Uterus (tissue), 4 donors: ENCODE measurements around the gene LSR. TPM values are rescaled to one million over a fixed set of nuclear protein-coding genes. Genes with fewer than 3 reads are reported as not detected.

Source experiments
- DNase-seq, 2 donors: peaks; one replicate each; pipeline ENCODE4 v3.0.0-alpha.2; 2019 to 2020
- H3K27ac ChIP-seq, 2 donors: fragments of 200-600 bp; sonication (generic); 1 replicate in 1 of 2; 2 replicates in 1 of 2; pipeline ENCODE4 v1.5.1; 2016 to 2018
- H3K27me3 ChIP-seq, 2 donors: fragments of 200-600 bp; sonication (generic); one replicate each; pipeline ENCODE4 v1.5.1; 2018 to 2019; ENCODE audit warnings: control low read depth in 1 of 2
- H3K36me3 ChIP-seq, 2 donors: fragments of 200-600 bp; sonication (generic); one replicate each; pipeline ENCODE4 v1.5.1; 2019; ENCODE audit warnings: control low read depth in 1 of 2
- H3K4me1 ChIP-seq, 2 donors: fragments of 200-600 bp; sonication (generic); one replicate each; pipeline ENCODE4 v1.5.1; 2018 to 2019; ENCODE audit warnings: control low read depth in 1 of 2
- H3K4me3 ChIP-seq, 2 donors: fragments of 200-600 bp; sonication (generic); 1 replicate in 1 of 2; 2 replicates in 1 of 2; pipeline ENCODE4 v1.5.1; 2018 to 2019; ENCODE audit warnings: mild to moderate bottlenecking in 1 of 2
- H3K9me3 ChIP-seq, 2 donors: fragments of 200-600 bp; sonication (generic); one replicate each; pipeline ENCODE4 v1.5.1; 2019; ENCODE audit warnings: control low read depth in 1 of 2
- CTCF ChIP-seq, 4 experiments: fragments of 200-600 bp in 2 of 4; fragments of 450-650 bp in 2 of 4; sonication (generic) in 2 of 4; IDR thresholded peaks; one replicate each; pipeline ENCODE4 v1.5.1; 2016 to 2019; ENCODE audit warnings: antibody characterized with exemption in 4 of 4, mild to moderate bottlenecking in 2 of 4, moderate library complexity in 1 of 4
- POLR2A ChIP-seq, 2 donors: fragments of 450-650 bp; IDR thresholded peaks; one replicate each; pipeline ENCODE4 v1.6.1; 2016; ENCODE audit warnings: antibody characterized with exemption in 2 of 2, mild to moderate bottlenecking in 1 of 2, moderate library complexity in 1 of 2
- intact Hi-C: fragments of 100-400 bp; cut with DNase I; formaldehyde crosslinking; loops from one replicate; pipeline ENCODE4 v1.15.1; 2023; ENCODE audit warnings: low total_unique reads
- total RNA-seq, 4 donors: library from RNA; depleted of rRNA in 3 of 4; stranded (reverse); fragments of >200 nt in 3 of 4; gene quantifications; one replicate each; pipeline versions ENCODE4 v1.1.0 to v1.2.4, GENCODE V29; 2014 to 2023
- donor health status: DM: yes; HTN: yes; CAD: no.

The LSR gene
- total RNA-seq, 4 donors from 2014 or later, result 7.3 to 37.8 (median 20.2) TPM

GRCh38 chr19:35315883-35316282 is 67.1 kb downstream of the LSR start:
- TF ChIP-seq CTCF (IDR thresholded peaks at IDR 0.05), result no peak
- TF ChIP-seq POLR2A (IDR thresholded peaks at IDR 0.05), result no peak
- Histone ChIP-seq H3K27me3 (no peaks in the 10 kb centered on the region), H3K27ac (no peak overlapping the region), H3K36me3 (no peaks in the 10 kb centered on the region), H3K4me3 (no peak overlapping the region), H3K4me1 (no peaks in the 10 kb centered on the region), H3K9me3 (no peaks in the 10 kb centered on the region)
- intact Hi-C loops, result no loop called here
- DNase-seq, result no peak

DNA sequence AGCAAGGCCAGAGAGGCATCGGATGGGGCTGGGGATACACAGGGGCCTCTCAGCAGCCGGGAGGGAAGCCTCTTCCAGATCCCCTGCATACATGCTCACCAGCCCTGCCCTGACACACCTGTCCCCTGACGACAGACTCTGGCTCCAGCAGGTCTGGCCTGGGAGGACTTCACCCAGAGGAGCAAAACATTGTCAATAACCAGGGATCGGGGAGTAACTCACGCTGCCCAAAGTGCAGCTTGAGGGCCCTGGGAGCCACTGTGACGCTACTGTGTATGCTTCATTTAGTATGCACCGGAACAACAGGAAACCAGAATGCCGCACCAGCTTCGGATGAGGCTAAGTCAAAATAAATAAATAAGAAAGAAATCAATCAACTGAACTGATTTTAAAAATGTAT is 67.8 kb downstream of the LSR start:
- TF ChIP-seq POLR2A (IDR thresholded peaks at IDR 0.05) (no peak), CTCF (IDR thresholded peaks at IDR 0.05) (no peak)
- no peaks in the 10 kb centered on the region for H3K9me3 ChIP-seq
- no peak overlapping the region for H3K27ac ChIP-seq
- intact Hi-C loops, result no loop called here
- no peak for DNase-seq
- no peaks in the 10 kb centered on the region for H3K4me1 ChIP-seq
- no peaks in the 10 kb centered on the region for H3K27me3 ChIP-seq
- no peak overlapping the region for H3K4me3 ChIP-seq
- no peaks in the 10 kb centered on the region for H3K36me3 ChIP-seq

Other genes starting within 250 kb of the LSR start
- 10 to 100 TPM; 40.0 to 89.8 (median 52.2) TPM for gene GRAMD1A, start 248.7 kb upstream of the LSR start, total RNA-seq
- gene SCN1B, start 218.5 kb upstream of the LSR start, total RNA-seq, result 10 to 100 TPM in 1 of 4 donors, under 1 TPM in 3; 0.26 to 15.2 (median 0.78) TPM
- 1 to 10 TPM in 2 of 4 donors, under 1 TPM in 2; 0.26 to 2.7 (median 0.68) TPM for gene HPN, start 207.3 kb upstream of the LSR start, total RNA-seq
- 1 to 10 TPM; 1.5 to 3.8 (median 1.6) TPM for gene FXYD3, start 133.2 kb upstream of the LSR start, total RNA-seq
- gene LGI4, start 113.9 kb upstream of the LSR start, total RNA-seq, result 10 to 100 TPM in 3 of 4 donors, 1 to 10 TPM in 1; 5.1 to 44.4 (median 19.7) TPM
- gene FXYD1, start 110.2 kb upstream of the LSR start, total RNA-seq, result 100 to 1,000 TPM in 2 of 4 donors, 10 to 100 TPM in 2; 18.1 to 214 (median 105) TPM
- 1 to 10 TPM in 1 of 4 donors, under 1 TPM in 1, not detected in 2; 0.83 to 3.7 TPM for gene FXYD7, start 105.7 kb upstream of the LSR start, total RNA-seq
- 10 to 100 TPM; 10.9 to 86.2 (median 34.2) TPM for gene FXYD5, start 94.3 kb upstream of the LSR start, total RNA-seq
- under 1 TPM in 1 of 4 donors, not detected in 3; 0.21 TPM for gene FAM187B, start 20.3 kb upstream of the LSR start, total RNA-seq
- 100 to 1,000 TPM in 1 of 4 donors, 10 to 100 TPM in 3; 48.8 to 155 (median 87.5) TPM for gene USF2, start 20.0 kb downstream of the LSR start, total RNA-seq
- gene HAMP, start 33.5 kb downstream of the LSR start, total RNA-seq, result 1 to 10 TPM in 1 of 4 donors, not detected in 3; 1.1 TPM
- gene MAG, start 43.2 kb downstream of the LSR start, total RNA-seq, result 10 to 100 TPM in 1 of 4 donors, under 1 TPM in 1, not detected in 2; 0.91 to 15.1 TPM
- 1 to 10 TPM in 2 of 4 donors, under 1 TPM in 2; under 0.01 to 9.4 (median 1.3) TPM for gene CD22, start 80.2 kb downstream of the LSR start, total RNA-seq
- gene FFAR1, start 98.9 kb downstream of the LSR start, total RNA-seq, result under 1 TPM in 1 of 4 donors, not detected in 3; 0.21 TPM
- gene FFAR3, start 109.5 kb downstream of the LSR start, total RNA-seq, result not detected
- gene GPR42, start 122.1 kb downstream of the LSR start, total RNA-seq, result not detected
- gene FFAR2, start 199.3 kb downstream of the LSR start, total RNA-seq, result under 1 TPM in 2 of 4 donors, not detected in 2; 0.21 TPM
- gene KRTDAP, start 241.5 kb downstream of the LSR start, total RNA-seq, result not detected